Esophagus squamous epithelium (tissue), 4 donors: ENCODE measurements around the gene EVA1A.

Experiments used
- CTCF ChIP-seq, 6 experiments: fragments of 450-650 bp in 4 of 6; fragments of 200-600 bp in 2 of 6; sonication (generic) in 2 of 6; IDR thresholded peaks; one replicate each; pipeline ENCODE4 v1.5.1; 2016 to 2019; ENCODE audit warnings: antibody characterized with exemption in 6 of 6, mild to moderate bottlenecking in 4 of 6, moderate library complexity in 4 of 6
- POLR2A ChIP-seq, 4 donors: fragments of 450-650 bp; IDR thresholded peaks; one replicate each; pipeline ENCODE4 v1.6.1; 2017; ENCODE audit warnings: antibody characterized with exemption in 4 of 4, mild to moderate bottlenecking in 4 of 4, moderate library complexity in 3 of 4

GRCh38 chr2:75558136-75558535, 2.6 kb downstream of the EVA1A start:
- TF ChIP-seq CTCF (IDR thresholded peaks at IDR 0.05) (no peak), POLR2A (IDR thresholded peaks at IDR 0.05) (no peak)
